Mesothelial cell of epicardium (in vitro differentiated cells): Measurements from ENCODE around the gene TMOD2. TPM values are rescaled to one million over a fixed set of nuclear protein-coding genes. Genes with fewer than 3 reads are reported as not detected.
A peak's percentile ranks its signal among the peaks of the same experiment; 100 is the strongest.

Experiments
- DNase-seq, 2 experiments: peaks; one replicate each; pipeline ENCODE4 v3.0.0; 2021; ENCODE audit warnings: low spot score in 2 of 2; ENCODE audit not compliant: unreplicated experiment in 2 of 2
- H3K27ac Mint-ChIP-seq: 2 replicates; pipeline ENCODE4 v1.8.0; 2021; ENCODE audit warnings: mixed read lengths
- H3K27me3 Mint-ChIP-seq: 2 replicates; pipeline ENCODE4 v1.8.0; 2021; ENCODE audit warnings: low read depth, mixed read lengths
- H3K36me3 Mint-ChIP-seq: 2 replicates; pipeline ENCODE4 v1.8.0; 2021; ENCODE audit warnings: mixed read lengths
- H3K4me1 Mint-ChIP-seq: 2 replicates; pipeline ENCODE4 v1.8.0; 2021; ENCODE audit warnings: mixed read lengths
- H3K4me3 Mint-ChIP-seq: 2 replicates; pipeline ENCODE4 v1.8.0; 2021; ENCODE audit warnings: mild to moderate bottlenecking, moderate library complexity, mixed read lengths
- H3K9me3 Mint-ChIP-seq: 2 replicates; pipeline ENCODE4 v1.8.0; 2021; ENCODE audit warnings: mixed read lengths
- total RNA-seq: library from RNA; stranded (reverse); gene quantifications from 3 replicates; pipeline ENCODE4 v1.2.1, GENCODE V29; 2021
- TF ChIP-seq, protein P1 (sequence below): fragments of 200-600 bp; sonication (generic); IDR thresholded peaks from one replicate; pipeline ENCODE4 v1.5.0; 2021; ENCODE audit warnings: antibody characterized with exemption; ENCODE audit not compliant: unreplicated experiment

Gene TMOD2
- 9.0 to 10.4 TPM (median 10.0 TPM) in 3 replicates for total RNA-seq

DNA sequence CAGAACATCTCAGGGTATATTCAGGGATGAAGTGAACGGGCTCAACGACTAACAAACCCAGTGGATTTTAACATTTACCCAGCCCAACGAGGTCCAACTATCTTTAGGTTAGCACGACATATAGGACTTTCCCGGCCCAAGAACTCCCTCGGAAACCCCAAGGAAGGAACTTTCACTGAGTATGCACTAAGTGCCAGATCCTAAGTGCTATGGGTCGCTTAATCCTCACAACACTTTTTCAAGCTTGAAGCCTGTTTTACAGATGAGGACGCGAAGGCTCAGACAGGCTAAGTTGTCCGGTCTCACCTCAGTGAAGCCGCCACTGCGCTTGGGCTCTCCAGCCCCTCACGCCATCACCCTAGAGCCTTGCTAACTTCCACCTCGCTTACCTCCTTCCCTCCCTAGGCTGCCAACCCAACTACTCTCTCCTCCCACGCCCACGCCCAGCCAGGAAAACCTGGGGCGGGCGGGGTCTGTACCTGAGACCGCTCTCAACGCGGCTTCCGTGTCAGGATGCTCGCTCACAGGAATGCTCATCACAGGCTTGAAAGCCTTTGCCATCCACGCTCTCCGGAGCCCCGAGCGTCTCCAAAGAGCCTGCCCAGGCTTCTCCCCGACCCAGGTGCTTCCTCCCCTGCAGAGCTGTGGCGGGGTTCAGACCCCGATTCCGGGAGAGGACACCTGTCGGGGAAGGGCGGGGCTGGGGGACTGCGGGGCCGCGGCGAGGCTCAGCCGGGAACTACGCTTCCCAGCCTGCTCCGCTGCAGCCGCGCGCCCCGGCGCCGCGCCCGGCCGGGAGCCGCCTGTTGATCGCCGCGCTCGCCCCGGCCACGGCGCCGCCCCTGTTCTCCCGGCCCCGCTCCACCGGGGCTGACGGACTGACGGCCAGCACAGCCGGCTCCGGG, at the start of gene TMOD2:
Gene TMOD2 (plus strand): TSS at position 806 of the 905 bp plus-strand sequence. CDS start 14,845 bp downstream, outside the sequence.
- peaks cover 9% of the 10 kb centered on the region for H3K4me1 Mint-ChIP-seq
- TF ChIP-seq, protein P1, sequence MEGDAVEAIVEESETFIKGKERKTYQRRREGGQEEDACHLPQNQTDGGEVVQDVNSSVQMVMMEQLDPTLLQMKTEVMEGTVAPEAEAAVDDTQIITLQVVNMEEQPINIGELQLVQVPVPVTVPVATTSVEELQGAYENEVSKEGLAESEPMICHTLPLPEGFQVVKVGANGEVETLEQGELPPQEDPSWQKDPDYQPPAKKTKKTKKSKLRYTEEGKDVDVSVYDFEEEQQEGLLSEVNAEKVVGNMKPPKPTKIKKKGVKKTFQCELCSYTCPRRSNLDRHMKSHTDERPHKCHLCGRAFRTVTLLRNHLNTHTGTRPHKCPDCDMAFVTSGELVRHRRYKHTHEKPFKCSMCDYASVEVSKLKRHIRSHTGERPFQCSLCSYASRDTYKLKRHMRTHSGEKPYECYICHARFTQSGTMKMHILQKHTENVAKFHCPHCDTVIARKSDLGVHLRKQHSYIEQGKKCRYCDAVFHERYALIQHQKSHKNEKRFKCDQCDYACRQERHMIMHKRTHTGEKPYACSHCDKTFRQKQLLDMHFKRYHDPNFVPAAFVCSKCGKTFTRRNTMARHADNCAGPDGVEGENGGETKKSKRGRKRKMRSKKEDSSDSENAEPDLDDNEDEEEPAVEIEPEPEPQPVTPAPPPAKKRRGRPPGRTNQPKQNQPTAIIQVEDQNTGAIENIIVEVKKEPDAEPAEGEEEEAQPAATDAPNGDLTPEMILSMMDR, result no peak
- H3K27ac Mint-ChIP-seq, result peak within 1 kb of the TSS; percentile 71
- peaks cover 68% of the 10 kb centered on the region for H3K27me3 Mint-ChIP-seq
- no peaks in the 10 kb centered on the region for H3K9me3 Mint-ChIP-seq
- peak; percentile 32 to 60 for DNase-seq
- H3K36me3 Mint-ChIP-seq, result no peaks in the 10 kb centered on the region
- peak within 1 kb of the TSS; percentile 86 for H3K4me3 Mint-ChIP-seq

DNA sequence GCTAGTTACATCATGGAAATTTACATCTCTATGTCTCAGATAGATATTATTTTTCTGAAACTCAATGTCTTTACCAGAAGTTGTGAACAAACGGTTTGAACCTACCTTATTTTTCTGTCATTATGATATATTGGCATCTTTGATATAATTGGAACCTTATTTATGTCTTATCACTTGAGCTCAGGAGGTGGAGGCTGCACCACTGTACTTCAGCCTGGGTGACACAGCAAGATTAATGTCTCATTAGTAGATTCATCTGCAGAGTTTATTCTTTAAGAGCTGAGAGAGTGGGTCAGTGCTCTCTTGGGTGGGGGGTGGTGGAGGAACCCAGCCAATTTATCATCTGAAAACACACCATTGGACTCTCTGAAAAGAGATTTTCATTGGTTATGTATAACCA, 48.7 kb upstream of the TMOD2 start:
- TF ChIP-seq, protein P1, result no peak
- Mint-ChIP-seq H3K9me3 (no peaks in the 10 kb centered on the region), H3K27ac (no peak overlapping the region), H3K36me3 (no peaks in the 10 kb centered on the region), H3K27me3 (peaks cover 2% of the 10 kb centered on the region), H3K4me1 (peaks cover 8% of the 10 kb centered on the region), H3K4me3 (no peak overlapping the region)
- DNase-seq, result no peak

DNA sequence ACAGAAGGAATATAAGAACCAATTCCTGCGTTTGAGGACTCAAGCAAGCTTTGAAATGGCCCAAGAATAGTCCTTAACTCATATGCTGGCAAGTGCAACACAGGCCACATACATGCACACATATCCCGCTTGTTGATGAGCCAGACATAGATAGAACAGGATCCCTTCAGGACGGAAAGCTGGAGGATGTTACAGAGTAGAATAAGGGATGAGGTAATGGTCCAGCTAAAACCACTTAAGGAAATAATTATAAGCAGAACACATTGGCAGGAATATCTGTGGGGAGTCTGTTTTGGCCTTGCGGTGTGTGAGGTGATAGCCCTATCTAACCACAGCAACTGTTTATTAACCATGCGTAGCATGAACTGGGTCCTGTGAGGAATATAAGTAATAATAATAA, 45.1 kb upstream of the TMOD2 start:
- Mint-ChIP-seq H3K4me1 (peaks cover 16% of the 10 kb centered on the region), H3K4me3 (no peak overlapping the region), H3K27me3 (no peaks in the 10 kb centered on the region), H3K9me3 (no peaks in the 10 kb centered on the region), H3K36me3 (no peaks in the 10 kb centered on the region), H3K27ac (no peak overlapping the region)
- TF ChIP-seq, protein P1, result no peak
- DNase-seq, result no peak

DNA sequence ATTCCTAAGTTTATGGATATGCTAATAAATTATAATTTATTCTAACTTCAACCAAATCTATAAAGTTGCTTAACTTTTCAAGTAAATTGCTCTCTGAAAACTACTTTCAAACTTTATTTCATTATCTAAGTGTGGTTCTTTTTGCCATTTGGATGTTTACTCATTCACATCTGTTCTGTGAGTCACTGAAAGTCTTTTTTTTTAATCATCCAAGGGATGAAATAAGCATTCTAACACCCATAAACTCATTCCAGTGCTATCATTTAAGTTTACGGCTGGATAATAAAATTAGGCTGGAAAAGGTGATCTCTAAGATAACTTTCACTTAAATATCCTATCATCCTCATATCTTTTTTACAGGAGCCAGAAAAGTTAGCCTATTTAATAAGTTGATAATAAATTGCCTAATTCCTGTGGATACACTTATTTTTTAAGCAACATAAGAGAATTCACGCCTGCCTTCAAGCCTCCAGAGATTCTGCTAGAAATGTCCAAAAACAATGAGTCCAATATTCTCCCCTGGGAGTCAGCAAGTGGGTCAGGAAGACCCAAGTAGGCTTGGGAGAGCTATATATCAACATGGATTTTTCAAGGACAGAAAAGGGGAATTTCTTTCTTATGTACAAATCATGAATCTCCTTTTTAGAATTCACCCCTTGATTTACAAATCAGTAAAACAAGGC, 44.3 kb upstream of the TMOD2 start:
- no peaks in the 10 kb centered on the region for H3K9me3 Mint-ChIP-seq
- no peak overlapping the region for H3K4me3 Mint-ChIP-seq
- peak overlapping the region; percentile 73 for H3K27ac Mint-ChIP-seq
- peaks cover 16% of the 10 kb centered on the region for H3K4me1 Mint-ChIP-seq
- H3K27me3 Mint-ChIP-seq, result no peaks in the 10 kb centered on the region
- H3K36me3 Mint-ChIP-seq, result no peaks in the 10 kb centered on the region
- DNase-seq, result no peak
- TF ChIP-seq, protein P1, result no peak

DNA sequence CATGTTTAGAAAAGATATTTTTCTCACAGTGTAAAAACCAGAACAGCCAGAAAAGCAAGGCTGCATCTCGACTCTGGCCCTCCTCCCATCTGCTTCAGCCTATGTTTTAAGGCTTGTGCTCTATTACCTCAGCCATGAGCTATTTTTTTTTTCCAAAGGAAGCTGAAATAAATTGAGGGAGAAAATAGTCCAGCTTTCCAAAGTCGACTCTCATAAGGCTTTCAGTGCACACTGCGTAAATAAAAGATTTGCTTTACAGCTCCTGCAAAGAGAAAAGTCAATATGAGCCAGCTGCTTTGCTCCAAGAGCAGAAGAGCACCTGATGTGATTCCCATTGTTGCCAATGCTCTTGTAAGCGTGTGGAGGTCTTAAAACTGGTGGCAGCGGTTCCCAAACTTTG, 43.4 kb upstream of the TMOD2 start:
- Mint-ChIP-seq H3K4me1 (peaks cover 16% of the 10 kb centered on the region), H3K36me3 (no peaks in the 10 kb centered on the region), H3K9me3 (no peaks in the 10 kb centered on the region), H3K4me3 (no peak overlapping the region), H3K27me3 (no peaks in the 10 kb centered on the region), H3K27ac (peak overlapping the region; percentile 73)
- no peak for DNase-seq
- TF ChIP-seq, protein P1, result no peak
